HepG2 (cell line): Measurements from ENCODE around the gene PLXNB2. TPM values are rescaled to one million over a fixed set of nuclear protein-coding genes. Genes with fewer than 3 reads are reported as not detected.

Experiments used
- DZIP1 ChIP-seq: sonication (generic); formaldehyde crosslinking; IDR thresholded peaks from 2 replicates; pipeline ENCODE4 v1.5.0; 2020; ENCODE audit warnings: mild to moderate bottlenecking, missing genetic modification reagents
- FOXP4 ChIP-seq: sonication (generic); formaldehyde crosslinking; IDR thresholded peaks from 2 replicates; pipeline ENCODE4 v1.4.0; 2020; ENCODE audit warnings: missing genetic modification reagents
- GMEB1 ChIP-seq: sonication (generic); formaldehyde crosslinking; IDR thresholded peaks from 2 replicates; pipeline ENCODE4 v1.5.1; 2020; ENCODE audit warnings: missing genetic modification reagents, mild to moderate bottlenecking, borderline replicate concordance
- IRF9 ChIP-seq: sonication (generic); formaldehyde crosslinking; IDR thresholded peaks from 2 replicates; pipeline ENCODE4 v1.8.0; 2022; ENCODE audit warnings: missing genetic modification reagents, mild to moderate bottlenecking, borderline replicate concordance
- ISL2 ChIP-seq: sonication (generic); formaldehyde crosslinking; IDR thresholded peaks from 2 replicates; pipeline ENCODE4 v1.5.0; 2020; ENCODE audit warnings: missing genetic modification reagents
- PAWR ChIP-seq: sonication (generic); formaldehyde crosslinking; IDR thresholded peaks from 2 replicates; pipeline ENCODE4 v1.4.0; 2020; ENCODE audit warnings: missing genetic modification reagents, mild to moderate bottlenecking, borderline replicate concordance
- PBX2 ChIP-seq: IDR thresholded peaks from 2 replicates; pipeline ENCODE4 v1.6.1; 2016; ENCODE audit warnings: control low read depth
- SMAD1 ChIP-seq: sonication (generic); formaldehyde crosslinking; IDR thresholded peaks from 2 replicates; pipeline ENCODE4 v1.4.0; 2020; ENCODE audit warnings: missing genetic modification reagents, low read depth, mild to moderate bottlenecking, borderline replicate concordance
- TFE3 ChIP-seq: IDR thresholded peaks from 2 replicates; pipeline ENCODE4 v1.6.1; 2016
- ZBTB10 ChIP-seq: sonication (generic); formaldehyde crosslinking; IDR thresholded peaks from 2 replicates; pipeline ENCODE4 v1.4.0; 2020; ENCODE audit warnings: missing genetic modification reagents, borderline replicate concordance
- ZNF543 ChIP-seq: sonication (generic); formaldehyde crosslinking; IDR thresholded peaks from 2 replicates; pipeline ENCODE4 v1.4.0; 2020; ENCODE audit warnings: mild to moderate bottlenecking, missing genetic modification reagents
- polyA plus RNA-seq, 8 experiments: library from polyadenylated mRNA; depleted of rRNA in 3 of 8; stranded (reverse) in 7 of 8; unstranded in 1 of 8; fragments of >200 nt; fragmentation: Illumina TruSeq in 4 of 8; extraction: Trizol in 4 of 8; gene quantifications; 2 replicates each; pipeline versions ENCODE4 v1.2.1 to v1.2.3, GENCODE V29; 2011 to 2016; ENCODE audit warnings: low read depth in 4 of 8, missing spikeins in 1 of 8, mixed read lengths in 1 of 8; ENCODE audit not compliant: insufficient read depth in 1 of 8
- total RNA-seq, 5 experiments: library from RNA; depleted of rRNA; stranded (reverse); fragments of >200 nt; fragmentation: Illumina TruSeq; extraction: Trizol; gene quantifications; 2 replicates each; pipeline ENCODE4 v1.2.3, GENCODE V29; 2016; ENCODE audit warnings: low read depth in 1 of 5

Gene PLXNB2
- total and polyA plus RNA-seq, 2 of the 13 experiments (the other 11 are each of a cell fraction or from before 2014, with no cell fraction given), result 32.6 to 68.9 TPM

- TF ChIP-seq DZIP1 (CRISPR knock-in tag) (no peak; the same call in 1 of the 2 replicates), PBX2 (CRISPR knock-in tag) (no peak), PAWR (CRISPR knock-in tag) (no peak), IRF9 (CRISPR knock-in tag) (peak; percentile 36; the same call in 1 of the 2 replicates), GMEB1 (CRISPR knock-in tag) (no peak), SMAD1 (no peak), FOXP4 (no peak), TFE3 (CRISPR knock-in tag) (peak; percentile 78), ISL2 (CRISPR knock-in tag) (peak; percentile 46; the same call in 1 of the 2 replicates), ZBTB10 (CRISPR knock-in tag) (peak; percentile 71; the same call in 1 of the 2 replicates), ZNF543 (peak; percentile 83; the same call in 1 of the 2 replicates)
Measured at GRCh38 chr22:50270666-50271394, 36.6 kb downstream of the PLXNB2 start (continued).
